Brain microvascular endothelial cell (primary cell): Measurements from ENCODE around the gene B3GNT2.

Experiments used
- DNase-seq: peaks from one replicate; pipeline ENCODE4 v3.0.0-alpha.2; 2020
- H3K27ac ChIP-seq: fragments of 250-450 bp; sonication (Bioruptor Pico); 2 replicates; pipeline ENCODE4 v1.5.1; 2020; ENCODE audit warnings: mild to moderate bottlenecking, moderate library complexity
- H3K27me3 ChIP-seq: fragments of 250-450 bp; sonication (Bioruptor Pico); replicated peaks from 2 replicates; pipeline ENCODE4 v1.5.1; 2020; ENCODE audit warnings: mild to moderate bottlenecking
- H3K36me3 ChIP-seq: fragments of 250-450 bp; sonication (Bioruptor Pico); replicated peaks from 2 replicates; pipeline ENCODE4 v1.5.1; 2020; ENCODE audit warnings: mild to moderate bottlenecking
- H3K4me3 ChIP-seq: 2 replicates; pipeline ENCODE4 v1.5.1; 2011; ENCODE audit warnings: low read depth, mild to moderate bottlenecking, control low read depth, low read length, moderate library complexity
- CTCF ChIP-seq: IDR thresholded peaks from 2 replicates; pipeline ENCODE4 v1.5.1; 2011; ENCODE audit warnings: low read depth, mild to moderate bottlenecking, moderate library complexity, low read length, control low read depth, inconsistent platforms; ENCODE audit errors: missing control alignments
- in situ Hi-C: cut with HindIII; loops from 2 replicates; pipeline ENCODE4 v1.10.0; 2017; ENCODE audit warnings: low sequenced_read_pairs, low pct_ligation_motif_present

B3GNT2 gene

GRCh38 chr2:62248226-62248625 lies 52.3 kb downstream of the B3GNT2 start:
- no peak for TF ChIP-seq CTCF
- H3K27me3 ChIP-seq = no peaks in the 10 kb centered on the region
- no peaks in the 10 kb centered on the region for H3K36me3 ChIP-seq
- no peak overlapping the region for H3K4me3 ChIP-seq
- DNase-seq = no peak
- H3K27ac ChIP-seq = no peak overlapping the region
- in situ Hi-C loops = no loop called here

GRCh38 chr2:62250239-62250638 lies 54.3 kb downstream of the B3GNT2 start:
- no peaks in the 10 kb centered on the region for H3K36me3 ChIP-seq
- DNase-seq = no peak
- no peak for TF ChIP-seq CTCF
- in situ Hi-C loops = no loop called here
- H3K27ac ChIP-seq = no peak overlapping the region
- no peaks in the 10 kb centered on the region for H3K27me3 ChIP-seq
- no peak overlapping the region for H3K4me3 ChIP-seq

GRCh38 chr2:62254424-62255266 lies 58.7 kb downstream of the B3GNT2 start:
- Histone ChIP-seq H3K27ac (no peak overlapping the region), H3K27me3 (no peaks in the 10 kb centered on the region), H3K4me3 (no peak overlapping the region), H3K36me3 (no peaks in the 10 kb centered on the region)
- DNase-seq = no peak
- in situ Hi-C loops = no loop called here
- no peak for TF ChIP-seq CTCF

GRCh38 chr2:62257466-62257865 lies 61.6 kb downstream of the B3GNT2 start:
- no peak for DNase-seq
- Histone ChIP-seq H3K4me3 (no peak overlapping the region), H3K27ac (no peak overlapping the region), H3K36me3 (no peaks in the 10 kb centered on the region), H3K27me3 (no peaks in the 10 kb centered on the region)
- in situ Hi-C loops = no loop called here
- TF ChIP-seq CTCF = no peak

- in situ Hi-C loops = no loop called here
- H3K36me3 ChIP-seq = no peaks in the 10 kb centered on the region
- no peak overlapping the region for H3K27ac ChIP-seq
- H3K27me3 ChIP-seq = no peaks in the 10 kb centered on the region
- no peak for TF ChIP-seq CTCF
- no peak overlapping the region for H3K4me3 ChIP-seq
- no peak for DNase-seq
These were observed 67.3 kb downstream of the B3GNT2 start for GRCh38 chr2:62263076-62263715.
